HFF-Myc (cell line): ENCODE results near the gene USP2.

Source experiments
- DNase-seq: peaks from one replicate; pipeline ENCODE4 v3.0.0-alpha.2; 2011; ENCODE audit warnings: low read depth; ENCODE audit errors: extremely low read depth
- H3K4me3 ChIP-seq: replicated peaks from 2 replicates; pipeline ENCODE4 v1.5.1; 2011; ENCODE audit warnings: low read depth, mild to moderate bottlenecking, control low read depth, low read length
- CTCF ChIP-seq: IDR thresholded peaks from 2 replicates; pipeline ENCODE4 v1.5.1; 2012; ENCODE audit warnings: mild to moderate bottlenecking, low read depth, low read length, control low read depth; ENCODE audit errors: missing control alignments

The USP2 gene

GRCh38 chr11:119381181-119381988 is at the start of gene USP2:
Gene USP2, minus strand, starts transcription at chr11:119381690. Its CDS starts 8,210 bp downstream, at chr11:119373480.
- peak; percentile 93 for DNase-seq
- TF ChIP-seq CTCF = peak; percentile 84
- peak within 1 kb of the TSS; percentile 55 for H3K4me3 ChIP-seq

- H3K4me3 ChIP-seq = no peak overlapping the region
- TF ChIP-seq CTCF = no peak
- no peak for DNase-seq
Measured at GRCh38 chr11:119427279-119427678, 45.8 kb upstream of the USP2 start.

GRCh38 chr11:119426142-119426541 is 44.7 kb upstream of the USP2 start:
- H3K4me3 ChIP-seq = no peak overlapping the region
- no peak for DNase-seq
- TF ChIP-seq CTCF = no peak

GRCh38 chr11:119424775-119425174 is 43.3 kb upstream of the USP2 start:
- TF ChIP-seq CTCF = no peak
- DNase-seq = no peak
- no peak overlapping the region for H3K4me3 ChIP-seq

- no peak overlapping the region for H3K4me3 ChIP-seq
- no peak for DNase-seq
- no peak for TF ChIP-seq CTCF
Measured at GRCh38 chr11:119424276-119424675, 42.8 kb upstream of the USP2 start.

GRCh38 chr11:119423509-119424254 is 42.2 kb upstream of the USP2 start:
- no peak for DNase-seq
- TF ChIP-seq CTCF = no peak
- peak overlapping the region; percentile 87 for H3K4me3 ChIP-seq
